A673 (cell line): ENCODE results near the gene YBX1. TPM values are rescaled to one million over a fixed set of nuclear protein-coding genes. Genes with fewer than 3 reads are reported as not detected.

Experiments used
- Bru-seq: library from RNA; stranded (reverse); fragments of 400-500 nt; gene quantifications from one replicate; lab custom pipeline; 2021; lab: Mats Ljungman, UMichigan
- BruChase-seq, 2 experiments: library from RNA; stranded (reverse); fragments of 400-500 nt; gene quantifications; one replicate each; lab custom pipeline; 2021; lab: Mats Ljungman, UMichigan
- BruUV-seq: library from RNA; stranded (reverse); fragments of 400-500 nt; replicated peaks from 2 replicates; lab custom pipeline; 2021; lab: Mats Ljungman, UMichigan
- CTCF ChIA-PET: fragments of 300-600 bp; sonication (Branson Sonifier 250); formaldehyde crosslinking; loops from one replicate; lab custom pipeline; 2022; ENCODE audit warnings: antibody characterized with exemption; lab: Charles Lee
- POLR2A ChIA-PET: fragments of 300-600 bp; sonication (Branson Sonifier 250); formaldehyde crosslinking; loops from one replicate; lab custom pipeline; 2022; ENCODE audit warnings: antibody characterized with exemption; ENCODE audit not compliant: low non-redundant PET; lab: Charles Lee
- DNase-seq: peaks from one replicate; pipeline ENCODE4 v3.0.0-alpha.2; 2015; ENCODE audit warnings: low spot score
- H3K27ac ChIP-seq: fragments of 200-600 bp; sonication (generic); 2 replicates; pipeline ENCODE4 v1.5.1; 2016; ENCODE audit warnings: mixed run types, low read depth, mild to moderate bottlenecking, mixed read lengths, antibody characterized with exemption, low read length; ENCODE audit not compliant: poor library complexity, severe bottlenecking
- H3K27me3 ChIP-seq: fragments of 200-600 bp; sonication (generic); replicated peaks from 2 replicates; pipeline ENCODE4 v1.6.1; 2017; ENCODE audit warnings: mixed run types, low read depth, mild to moderate bottlenecking, mixed read lengths, antibody characterized with exemption, low read length; ENCODE audit not compliant: insufficient read depth, poor library complexity
- H3K36me3 ChIP-seq: fragments of 200-600 bp; sonication (generic); 2 replicates; pipeline ENCODE4 v1.6.1; 2016; ENCODE audit warnings: mixed run types, mild to moderate bottlenecking, mixed read lengths, antibody characterized with exemption, low read length; ENCODE audit not compliant: insufficient read depth, poor library complexity, severe bottlenecking
- H3K4me1 ChIP-seq: fragments of 200-600 bp; sonication (generic); 2 replicates; pipeline ENCODE4 v1.6.1; 2017; ENCODE audit warnings: mixed run types, mild to moderate bottlenecking, mixed read lengths, antibody characterized with exemption, low read length; ENCODE audit not compliant: insufficient read depth, poor library complexity, severe bottlenecking
- H3K4me3 ChIP-seq: fragments of 200-600 bp; sonication (generic); 2 replicates; pipeline ENCODE4 v1.5.1; 2016; ENCODE audit warnings: low read depth, mixed run types, mild to moderate bottlenecking, mixed read lengths, low read length; ENCODE audit not compliant: poor library complexity, severe bottlenecking
- H3K9me3 ChIP-seq: fragments of 200-600 bp; sonication (generic); 2 replicates; pipeline ENCODE4 v1.6.1; 2016; ENCODE audit warnings: mixed run types, low read depth, mild to moderate bottlenecking, mixed read lengths, antibody characterized with exemption, low read length; ENCODE audit not compliant: poor library complexity, severe bottlenecking
- CTCF ChIP-seq: fragments of 300-800, 200-600 bp; sonication (generic); conservative IDR thresholded peaks from 2 replicates; pipeline ENCODE4 v1.5.1; 2017; ENCODE audit warnings: low read depth, mild to moderate bottlenecking, antibody characterized with exemption, low read length, moderate library complexity, mixed read lengths
- EZH2 ChIP-seq: fragments of 200-600 bp; sonication (generic); IDR thresholded peaks from 2 replicates; pipeline ENCODE4 v1.6.1; 2017; ENCODE audit warnings: borderline replicate concordance, low read depth, mild to moderate bottlenecking, mixed read lengths, antibody characterized with exemption, low read length; ENCODE audit not compliant: poor library complexity, severe bottlenecking
- intact Hi-C: fragments of 100-400 bp; cut with micrococcal nuclease; formaldehyde crosslinking; loops from one replicate; pipeline ENCODE4 v1.10.0; 2022; ENCODE audit not compliant: unreplicated experiment
- long read RNA-seq: library from polyadenylated mRNA; stranded (forward); transcript quantifications from one replicate; pipeline ENCODE4 v2.0.0, GENCODE V29; 2022
- total RNA-seq: library from RNA; stranded (reverse); gene quantifications from 2 replicates; pipeline ENCODE4 v1.2.3, GENCODE V29; 2021

Gene YBX1
- 1,480 and 1,576 TPM in 2 replicates for total RNA-seq
- percentile 100 among the genes with signal in this experiment for Bru-seq, nascent RNA
- BruChase-seq, experiment 1, labeled RNA remaining after a 2-hour chase, result percentile 99 among the genes with signal in this experiment
- BruChase-seq, experiment 2, labeled RNA remaining after a 6-hour chase, result percentile 99 among the genes with signal in this experiment
- long read RNA-seq, transcript YBX1-201 (8 exons, 1,514 nt), result major isoform, 1,476 of 1,567 reads
- long read RNA-seq, partial matches to known transcripts, result 74 of 1,567 reads
- long read RNA-seq, other reads (novel, unspliced or antisense), result 13 of 1,567 reads

- no peaks in the 10 kb centered on the region for H3K9me3 ChIP-seq
- intact Hi-C loops, result no loop called here
- peaks cover 38% of the 10 kb centered on the region for H3K36me3 ChIP-seq
- ChIA-PET POLR2A (interaction anchor here (0.6 to 1.1 kb wide), 4 partner anchors 9 to 1180 kb away, joined by 3 to 4 read pairs (median 3); partner anchors contain the start of gene PPIH), CTCF (no interaction called here)
- H3K4me1 ChIP-seq, result peaks cover 23% of the 10 kb centered on the region
- TF ChIP-seq CTCF (no peak), EZH2 (no peak)
- H3K4me3 ChIP-seq, result peak within 1 kb of the TSS; percentile 79
- BruUV-seq, result no TSS peak
- peak within 1 kb of the TSS; percentile 93 for H3K27ac ChIP-seq
- peak; percentile 99 for DNase-seq
- H3K27me3 ChIP-seq, result no peaks in the 10 kb centered on the region
Observed at GRCh38 chr1:42681741-42682483, at the start of gene YBX1. YBX1 (plus strand) TSS chr1:42682418; CDS start chr1:42682566, 148 bp downstream.

- TF ChIP-seq EZH2 (no peak), CTCF (no peak)
- BruUV-seq, result no TSS peak
- Histone ChIP-seq H3K9me3 (no peaks in the 10 kb centered on the region), H3K27me3 (no peaks in the 10 kb centered on the region), H3K4me3 (no peak overlapping the region), H3K27ac (no peak overlapping the region), H3K36me3 (no peaks in the 10 kb centered on the region), H3K4me1 (no peaks in the 10 kb centered on the region)
- intact Hi-C loops, result no loop called here
- POLR2A ChIA-PET, result no interaction called here
- DNase-seq, result no peak
- CTCF ChIA-PET, result no interaction called here
Observed at GRCh38 chr1:42639116-42639515, 43.1 kb upstream of the YBX1 start.

- Histone ChIP-seq H3K4me3 (no peak overlapping the region), H3K27me3 (no peaks in the 10 kb centered on the region), H3K9me3 (no peaks in the 10 kb centered on the region), H3K4me1 (no peaks in the 10 kb centered on the region), H3K27ac (no peak overlapping the region), H3K36me3 (no peaks in the 10 kb centered on the region)
- ChIA-PET CTCF (no interaction called here), POLR2A (no interaction called here)
- no TSS peak for BruUV-seq
- intact Hi-C loops, result no loop called here
- TF ChIP-seq CTCF (no peak), EZH2 (no peak)
- DNase-seq, result no peak
Observed at GRCh38 chr1:42646056-42646455, 36.2 kb upstream of the YBX1 start.
